IMR-90 (cell line): Measurements from ENCODE around the gene CIROP.

Experiments used
- BHLHE40 ChIP-seq: fragments of 150-350 bp; IDR thresholded peaks from 2 replicates; pipeline ENCODE4 v1.6.1; 2016; ENCODE audit warnings: mild to moderate bottlenecking, low read depth, low read length
- POLR2A ChIP-seq: IDR thresholded peaks from 2 replicates; pipeline ENCODE4 v1.6.1; 2012; ENCODE audit warnings: mild to moderate bottlenecking, low read depth, low read length
- RAD21 ChIP-seq: IDR thresholded peaks from 2 replicates; pipeline ENCODE4 v1.6.1; 2012; ENCODE audit warnings: low read length, improper control_type of control experiment
- RCOR1 ChIP-seq: IDR thresholded peaks from 2 replicates; pipeline ENCODE4 v1.6.1; 2012; ENCODE audit warnings: mild to moderate bottlenecking, low read length, improper control_type of control experiment; ENCODE audit not compliant: insufficient replicate concordance
- RFX5 ChIP-seq: IDR thresholded peaks from 2 replicates; pipeline ENCODE4 v1.8.0; 2012; ENCODE audit warnings: low read depth, mild to moderate bottlenecking, low read length, moderate library complexity
- SMC3 ChIP-seq: fragments of 150-350 bp; IDR thresholded peaks from 2 replicates; pipeline ENCODE4 v1.6.1; 2016; ENCODE audit warnings: low read depth, mild to moderate bottlenecking, antibody characterized with exemption, low read length, moderate library complexity
- USF2 ChIP-seq: fragments of 150-350 bp; IDR thresholded peaks from 2 replicates; pipeline ENCODE4 v1.6.1; 2017; ENCODE audit warnings: mild to moderate bottlenecking, antibody characterized with exemption, low read length, low read depth
- TF ChIP-seq, protein P1 (sequence below): conservative IDR thresholded peaks from 2 replicates; pipeline ENCODE4 v1.5.1; 2012; ENCODE audit warnings: mild to moderate bottlenecking, low read depth, low read length, improper control_type of control experiment

DNA sequence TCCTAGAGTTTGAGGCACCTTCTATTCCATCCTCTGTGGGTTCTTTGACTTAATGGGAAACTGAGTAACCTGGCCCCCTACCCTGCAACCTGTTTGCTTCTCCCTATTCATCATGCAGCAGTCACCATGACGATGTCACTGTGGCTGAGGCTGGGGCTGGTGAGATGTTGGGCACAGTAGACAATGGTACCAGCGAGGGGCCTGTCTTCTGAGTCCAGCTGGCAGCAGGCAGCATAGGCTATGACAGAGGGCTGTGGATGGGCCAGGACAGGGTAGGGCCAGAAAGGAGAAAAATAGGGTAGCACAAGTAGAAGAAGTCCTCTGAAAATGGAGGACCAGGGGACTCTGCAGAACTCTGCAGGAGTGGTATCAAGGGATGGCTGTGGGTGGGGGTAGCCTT lies 2.0 kb downstream of the CIROP start:
- TF ChIP-seq, protein P1, sequence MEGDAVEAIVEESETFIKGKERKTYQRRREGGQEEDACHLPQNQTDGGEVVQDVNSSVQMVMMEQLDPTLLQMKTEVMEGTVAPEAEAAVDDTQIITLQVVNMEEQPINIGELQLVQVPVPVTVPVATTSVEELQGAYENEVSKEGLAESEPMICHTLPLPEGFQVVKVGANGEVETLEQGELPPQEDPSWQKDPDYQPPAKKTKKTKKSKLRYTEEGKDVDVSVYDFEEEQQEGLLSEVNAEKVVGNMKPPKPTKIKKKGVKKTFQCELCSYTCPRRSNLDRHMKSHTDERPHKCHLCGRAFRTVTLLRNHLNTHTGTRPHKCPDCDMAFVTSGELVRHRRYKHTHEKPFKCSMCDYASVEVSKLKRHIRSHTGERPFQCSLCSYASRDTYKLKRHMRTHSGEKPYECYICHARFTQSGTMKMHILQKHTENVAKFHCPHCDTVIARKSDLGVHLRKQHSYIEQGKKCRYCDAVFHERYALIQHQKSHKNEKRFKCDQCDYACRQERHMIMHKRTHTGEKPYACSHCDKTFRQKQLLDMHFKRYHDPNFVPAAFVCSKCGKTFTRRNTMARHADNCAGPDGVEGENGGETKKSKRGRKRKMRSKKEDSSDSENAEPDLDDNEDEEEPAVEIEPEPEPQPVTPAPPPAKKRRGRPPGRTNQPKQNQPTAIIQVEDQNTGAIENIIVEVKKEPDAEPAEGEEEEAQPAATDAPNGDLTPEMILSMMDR = no peak
- no peak for TF ChIP-seq POLR2A
- no peak for TF ChIP-seq USF2
- no peak for TF ChIP-seq SMC3
- no peak for TF ChIP-seq RFX5
- TF ChIP-seq BHLHE40 = no peak
- no peak for TF ChIP-seq RAD21
- TF ChIP-seq RCOR1 = no peak
